Measurements from ENCODE around the gene VPS13D. TPM values are rescaled to one million over a fixed set of nuclear protein-coding genes. Genes with fewer than 3 reads are reported as not detected.

Gene VPS13D
- total and polyA plus RNA-seq, 10 of the 15 experiments (the other 5 are each of a cell fraction or from before 2014, with no cell fraction given) = 1.4 to 16.9 (median 8.5) TPM

DNA sequence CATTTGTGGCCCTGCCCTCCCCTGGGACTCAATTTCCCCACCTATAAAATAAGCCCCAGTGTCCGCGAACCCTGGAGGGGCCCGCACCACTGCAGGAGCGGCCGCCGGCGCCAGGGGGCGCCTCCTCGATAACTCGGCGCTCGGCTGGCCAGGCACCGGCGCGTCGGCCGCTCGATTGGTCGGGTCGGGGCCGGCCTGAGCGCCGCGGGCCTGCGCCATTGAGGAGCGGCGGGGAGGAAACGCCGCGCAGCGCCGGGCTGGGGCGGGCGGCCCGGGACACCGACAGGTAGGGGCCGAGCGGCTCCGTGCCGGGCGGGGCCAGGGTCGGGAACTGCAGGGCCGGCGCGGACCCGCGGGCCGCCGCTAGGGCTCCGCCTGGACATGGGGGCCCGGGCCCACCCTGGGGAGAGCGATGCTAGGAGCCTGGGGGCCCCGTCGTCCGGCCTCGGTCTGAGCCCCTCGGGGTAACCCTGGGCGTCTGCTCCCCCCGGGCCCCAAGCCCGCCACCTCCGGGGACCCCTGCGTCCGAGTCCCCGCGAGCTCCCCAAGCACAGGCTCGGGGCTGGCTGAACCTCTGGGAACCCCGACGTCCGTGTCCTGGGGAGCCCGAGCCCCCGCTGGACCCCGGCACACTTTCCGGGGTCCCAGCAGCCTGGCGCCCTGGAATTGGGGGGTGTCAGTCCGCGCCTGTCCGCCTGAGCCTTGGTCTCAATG, at the start of gene VPS13D (continued):
- TF ChIP-seq ETV6 (conservative IDR thresholded peaks at IDR 0.05 in 1 of 2, IDR thresholded peaks at IDR 0.05 in 1 of 2; ENCODE audit: borderline replicate concordance in 1 of 2, low read depth in 1 of 2) = no peak
- TF ChIP-seq RAD51 (IDR thresholded peaks at IDR 0.05) = no peak
- 0 out of 2 replicates have a peak, but pooled peaks have one; percentile 49 for TF ChIP-seq ZSCAN29 (IDR thresholded peaks at IDR 0.05)
- TF ChIP-seq, protein P1, sequence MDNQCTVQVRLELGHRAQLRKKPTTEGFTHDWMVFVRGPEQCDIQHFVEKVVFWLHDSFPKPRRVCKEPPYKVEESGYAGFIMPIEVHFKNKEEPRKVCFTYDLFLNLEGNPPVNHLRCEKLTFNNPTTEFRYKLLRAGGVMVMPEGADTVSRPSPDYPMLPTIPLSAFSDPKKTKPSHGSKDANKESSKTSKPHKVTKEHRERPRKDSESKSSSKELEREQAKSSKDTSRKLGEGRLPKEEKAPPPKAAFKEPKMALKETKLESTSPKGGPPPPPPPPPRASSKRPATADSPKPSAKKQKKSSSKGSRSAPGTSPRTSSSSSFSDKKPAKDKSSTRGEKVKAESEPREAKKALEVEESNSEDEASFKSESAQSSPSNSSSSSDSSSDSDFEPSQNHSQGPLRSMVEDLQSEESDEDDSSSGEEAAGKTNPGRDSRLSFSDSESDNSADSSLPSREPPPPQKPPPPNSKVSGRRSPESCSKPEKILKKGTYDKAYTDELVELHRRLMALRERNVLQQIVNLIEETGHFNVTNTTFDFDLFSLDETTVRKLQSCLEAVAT (IDR thresholded peaks at IDR 0.05) = peak; percentile 99
- no peak for TF ChIP-seq ZNF384 (IDR thresholded peaks at IDR 0.05; ENCODE audit: borderline replicate concordance, low read depth, low read length)
- TF ChIP-seq ZNF687 (IDR thresholded peaks at IDR 0.05) = peak; percentile 58
- peak; percentile 77 for TF ChIP-seq NR2C2 (IDR thresholded peaks at IDR 0.05; ENCODE audit: borderline replicate concordance, control insufficient read depth, insufficient read length, low read depth)
- TF ChIP-seq SP1 (IDR thresholded peaks at IDR 0.05; ENCODE audit: low read depth, low read length) = peak; percentile 37
- TF ChIP-seq RAD21 (IDR thresholded peaks at IDR 0.05; ENCODE audit: insufficient read depth, low read depth, low read length) = peak; percentile 39; the same call in 1 of the 2 replicates
- TF ChIP-seq RB1 (IDR thresholded peaks at IDR 0.05; ENCODE audit: borderline replicate concordance) = peak; percentile 77; the same call in 1 of the 2 replicates
- peak; percentile 75 for TF ChIP-seq MEF2A (IDR thresholded peaks at IDR 0.05; ENCODE audit: insufficient read depth, low read depth, low read length)
- peak; percentile 76 to 78; a peak in 3 of 4 replicates for TF ChIP-seq BHLHE40 (IDR thresholded peaks at IDR 0.05; ENCODE audit: borderline replicate concordance in 1 of 2, low read depth in 2 of 2, low read length in 1 of 2)
- TF ChIP-seq, protein P2, sequence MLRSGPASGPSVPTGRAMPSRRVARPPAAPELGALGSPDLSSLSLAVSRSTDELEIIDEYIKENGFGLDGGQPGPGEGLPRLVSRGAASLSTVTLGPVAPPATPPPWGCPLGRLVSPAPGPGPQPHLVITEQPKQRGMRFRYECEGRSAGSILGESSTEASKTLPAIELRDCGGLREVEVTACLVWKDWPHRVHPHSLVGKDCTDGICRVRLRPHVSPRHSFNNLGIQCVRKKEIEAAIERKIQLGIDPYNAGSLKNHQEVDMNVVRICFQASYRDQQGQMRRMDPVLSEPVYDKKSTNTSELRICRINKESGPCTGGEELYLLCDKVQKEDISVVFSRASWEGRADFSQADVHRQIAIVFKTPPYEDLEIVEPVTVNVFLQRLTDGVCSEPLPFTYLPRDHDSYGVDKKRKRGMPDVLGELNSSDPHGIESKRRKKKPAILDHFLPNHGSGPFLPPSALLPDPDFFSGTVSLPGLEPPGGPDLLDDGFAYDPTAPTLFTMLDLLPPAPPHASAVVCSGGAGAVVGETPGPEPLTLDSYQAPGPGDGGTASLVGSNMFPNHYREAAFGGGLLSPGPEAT (IDR thresholded peaks at IDR 0.05; ENCODE audit: low read depth) = no peak
- peak; percentile 30; the same call in 1 of the 2 replicates for TF ChIP-seq CEBPZ (IDR thresholded peaks at IDR 0.05; ENCODE audit: low read depth, low read length)
- TF ChIP-seq RCOR1 (conservative IDR thresholded peaks at IDR 0.05; ENCODE audit: low read depth, low read length) = 0 out of 2 replicates have a peak, but pooled peaks have one; percentile 65
- peak; percentile 51; the same call in 1 of the 2 replicates for TF ChIP-seq TARDBP (IDR thresholded peaks at IDR 0.05; ENCODE audit: borderline replicate concordance)
- peak; percentile 75 for TF ChIP-seq POLR2A (IDR thresholded peaks at IDR 0.05; ENCODE audit: low read depth, low read length)
- no peak for TF ChIP-seq IKZF2 (IDR thresholded peaks at IDR 0.05)
- TF ChIP-seq HDAC2 (IDR thresholded peaks at IDR 0.05) = no peak
